Activated T-cell treated with anti-CD3 and anti-CD28 coated beads for 48 hours (primary cell): Measurements from ENCODE around the gene TMCO5A.

Source experiments
- DNase-seq: peaks from one replicate; pipeline ENCODE4 v3.0.0-alpha.2; 2020; ENCODE audit warnings: low read depth

TMCO5A gene

DNA sequence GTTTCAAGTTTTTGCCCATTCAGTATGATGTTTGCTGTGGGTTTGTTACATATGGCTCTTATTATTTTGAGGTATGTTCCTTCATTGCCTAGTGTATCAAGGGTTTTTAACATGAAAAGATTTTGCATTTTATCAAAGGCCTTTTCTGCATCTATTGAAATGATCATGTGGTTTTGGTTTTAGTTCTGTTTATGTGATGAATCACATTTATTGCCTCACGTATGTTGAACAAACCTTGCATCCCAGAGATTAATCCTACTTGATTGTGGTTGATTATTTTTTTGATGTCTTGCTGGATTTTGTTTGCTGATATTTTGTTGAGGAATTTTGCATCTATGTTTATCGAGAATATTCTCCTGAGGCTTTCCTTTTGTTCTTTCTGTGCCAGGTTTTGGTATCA, 39.4 kb downstream of the TMCO5A start:
- DNase-seq = no peak

DNA sequence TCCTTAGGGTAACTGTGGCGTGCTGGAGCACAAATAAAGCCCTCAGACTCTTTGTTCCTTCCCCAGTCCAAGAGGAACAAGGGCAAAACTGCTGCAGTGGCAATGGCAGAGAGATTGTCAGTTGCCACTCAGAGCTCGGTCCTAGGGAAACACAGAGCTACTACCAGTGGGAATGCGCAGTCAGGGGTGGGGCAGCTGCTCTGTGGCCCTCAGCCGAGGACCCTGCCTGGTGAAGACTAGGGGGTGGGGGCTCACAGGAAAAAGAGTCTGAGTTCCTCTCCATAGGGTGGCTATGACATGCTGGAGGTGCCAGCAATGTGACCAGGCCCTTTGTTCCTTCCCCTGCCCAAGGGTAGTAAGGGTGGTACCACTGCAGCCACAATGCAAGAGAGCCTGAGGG, 43.8 kb downstream of the TMCO5A start:
- no peak for DNase-seq

DNA sequence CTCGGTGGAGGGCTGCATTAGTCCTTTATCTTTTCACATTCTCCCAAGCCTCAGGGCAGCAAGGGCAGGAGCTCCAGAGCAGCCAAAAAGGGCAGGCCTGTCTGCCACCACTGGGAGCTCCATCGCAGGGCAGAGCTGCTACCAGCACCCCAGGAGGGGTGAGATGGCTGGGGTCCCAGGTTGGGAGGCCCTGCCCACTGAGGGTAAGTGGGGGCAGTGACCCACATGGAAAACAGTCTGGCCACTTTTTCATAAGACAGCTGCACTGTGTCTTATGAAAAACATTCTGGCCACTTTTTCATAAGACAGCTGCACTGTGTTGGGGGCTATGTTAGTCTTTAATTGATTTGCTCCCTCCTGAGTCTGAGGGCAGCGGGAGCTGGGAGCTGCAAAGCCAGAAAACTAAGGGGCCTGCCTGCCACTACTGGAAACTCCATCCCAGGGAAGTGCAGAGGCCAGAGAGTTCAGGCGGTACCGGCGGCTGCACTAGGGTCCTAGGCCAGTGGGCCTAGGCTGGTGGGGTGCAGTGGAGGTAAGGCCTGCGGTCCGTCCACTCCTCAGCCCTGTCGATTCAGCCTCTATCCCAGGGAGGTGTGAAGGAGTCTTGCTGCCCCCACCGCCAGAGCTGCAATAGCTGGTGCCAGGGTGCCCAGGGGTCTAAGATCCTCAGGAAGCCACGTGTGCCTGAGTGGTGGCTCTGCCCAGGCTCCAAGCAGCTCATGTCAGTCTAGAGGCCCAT, 45.4 kb downstream of the TMCO5A start:
- DNase-seq = no peak

DNA sequence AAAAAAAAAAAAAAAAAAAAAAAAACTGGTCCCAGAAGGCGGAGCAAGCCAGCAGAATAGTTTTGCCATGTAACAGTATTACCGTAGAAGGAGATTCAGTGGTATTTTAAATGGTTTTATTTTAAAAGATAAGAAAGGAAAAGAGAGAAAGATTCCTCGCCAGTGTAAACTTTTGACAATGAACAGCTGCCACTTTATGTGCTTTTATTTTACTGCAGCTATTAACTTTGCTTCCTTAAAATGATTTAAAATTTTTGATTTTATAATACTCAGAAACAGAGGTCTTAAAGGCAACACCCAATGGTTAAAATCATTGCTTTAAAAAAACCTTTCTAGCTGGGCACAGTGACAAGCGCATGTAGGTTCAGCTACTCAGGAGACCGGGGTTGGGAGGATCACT, 46.8 kb downstream of the TMCO5A start:
- no peak for DNase-seq

- DNase-seq = no peak
These were observed 47.3 kb downstream of the TMCO5A start for GRCh38 chr15:37981775-37982174.

DNA sequence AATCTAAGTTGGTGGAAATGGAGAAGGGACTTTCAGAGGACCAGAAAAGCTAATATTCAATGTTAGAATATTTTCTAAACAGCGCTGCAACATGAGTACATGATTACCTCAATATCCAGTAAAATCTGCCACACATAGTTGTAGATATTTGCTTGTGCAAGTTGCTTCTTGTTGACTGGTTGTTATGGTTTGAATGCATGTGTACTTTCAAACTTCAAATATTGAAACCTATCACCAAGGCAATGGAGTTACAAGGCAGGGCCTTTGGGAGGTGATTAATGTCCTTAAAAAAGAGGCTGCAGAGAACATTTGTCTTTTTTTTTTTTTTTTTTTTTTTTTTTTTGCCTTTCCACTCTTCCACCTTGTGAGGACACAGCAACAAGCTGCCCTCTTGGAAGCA, 49.9 kb downstream of the TMCO5A start:
- DNase-seq = no peak

GRCh38 chr15:37995461-37996347, 61.3 kb downstream of the TMCO5A start:
- DNase-seq = no peak
